ENCODE results near the gene ZNF208.
"Not testable (repeated sequence)": the region's sequence is repeated elsewhere in the genome, so short reads cannot be mapped to it uniquely, and the experiment has no call there.

Gene ZNF208
- total RNA-seq: 9.0 to 27.8 (median 17.1) reads per million in 4 donors

GRCh38 chr19:22010437-22011143 lies at the start of gene ZNF208:
Gene ZNF208 (minus strand): TSS chr19:22010943. CDS start chr19:22010794, 149 bp downstream.
- peak; percentile 5 to 32 (median 23) for DNase-seq

GRCh38 chr19:22052644-22053013 lies 41.9 kb upstream of the ZNF208 start:
- DNase-seq: peak in 2 of 5 donors; percentile 9 to 13

DNA sequence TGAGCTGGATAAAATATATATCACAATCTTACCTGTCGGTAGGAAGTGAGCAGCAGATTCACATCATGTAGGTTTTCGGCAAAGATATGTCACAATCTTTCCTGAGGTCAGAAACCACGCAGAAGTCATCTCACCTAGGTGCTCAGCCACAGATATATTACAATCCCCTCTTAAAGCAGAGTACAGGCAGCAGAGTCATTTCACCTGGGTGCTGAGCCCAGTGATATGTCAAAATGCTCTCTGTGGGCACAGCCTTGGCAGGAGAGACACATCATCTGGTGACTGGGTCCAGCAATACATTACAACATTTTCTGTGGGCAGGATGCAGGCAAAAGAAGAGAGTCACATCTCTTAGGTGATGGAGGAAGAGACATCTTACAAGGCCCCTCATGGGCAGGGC lies 30.4 kb upstream of the ZNF208 start:
- not testable (repeated sequence) for DNase-seq

DNA sequence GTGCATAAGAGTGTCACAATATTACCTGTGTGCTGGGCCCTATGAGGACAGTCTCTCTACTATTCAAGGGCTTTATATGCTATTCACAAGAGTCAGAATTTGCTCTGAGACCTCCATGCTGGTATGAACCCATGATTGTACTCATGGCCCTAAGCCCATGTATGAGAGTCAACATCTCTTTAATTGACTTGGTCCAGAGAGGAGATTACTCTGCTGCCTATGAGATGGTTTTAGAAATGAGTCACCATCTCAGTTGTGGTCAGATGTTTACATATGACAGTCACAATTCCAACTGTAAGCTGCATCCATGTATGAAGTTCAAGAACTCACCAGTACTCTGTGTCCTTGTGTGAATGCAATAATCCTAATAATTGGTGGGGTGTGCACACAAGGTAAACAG lies 19.9 kb upstream of the ZNF208 start:
- no peak for DNase-seq

DNA sequence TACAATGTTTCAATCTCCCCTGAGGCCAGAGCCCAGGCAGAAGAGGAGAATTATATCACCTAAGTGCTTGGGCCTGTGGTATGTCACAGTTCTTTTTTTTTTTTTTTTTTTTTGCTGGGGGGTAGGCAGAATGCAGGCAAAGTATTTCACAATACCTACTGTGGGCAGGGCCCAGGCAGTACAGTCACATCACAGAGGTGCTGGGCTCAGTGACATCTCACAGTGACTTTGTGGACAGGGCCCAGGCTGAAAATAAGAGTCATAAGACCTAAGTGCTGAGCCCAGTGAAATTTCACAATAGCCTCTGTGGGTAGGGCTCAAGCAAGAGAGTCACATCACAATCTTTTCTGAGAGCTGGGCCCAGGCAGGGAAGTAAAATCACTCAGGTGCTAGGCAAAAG lies 15.9 kb upstream of the ZNF208 start:
- no peak for DNase-seq

- DNase-seq: not testable (repeated sequence)
These were observed 14.8 kb upstream of the ZNF208 start for GRCh38 chr19:22025539-22025938.

DNA sequence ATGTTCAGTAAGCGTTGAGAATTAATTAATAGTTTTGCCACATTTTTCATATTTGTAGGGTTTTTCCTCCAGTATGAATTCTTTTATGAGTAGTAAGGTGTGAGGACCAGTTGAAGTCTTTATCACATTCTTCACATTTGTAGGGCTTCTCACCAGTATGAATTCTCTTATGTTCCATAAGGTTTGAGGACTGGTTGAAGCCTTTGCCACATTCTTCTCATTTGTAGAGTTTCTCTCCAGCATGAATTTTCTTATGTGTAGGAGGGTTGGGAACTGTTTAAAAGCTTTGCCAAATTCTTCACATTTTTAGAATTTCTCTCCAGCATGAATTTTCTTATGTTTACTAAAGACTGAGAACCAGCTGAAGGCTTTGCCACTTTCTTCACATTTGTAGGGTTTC lies 40.3 kb downstream of the ZNF208 start:
- DNase-seq: no peak

GRCh38 chr19:21947775-21948174 lies 63.0 kb downstream of the ZNF208 start:
- no peak for DNase-seq

- DNase-seq: no peak
These were observed 70.1 kb downstream of the ZNF208 start for GRCh38 chr19:21940684-21941083.

- no peak for DNase-seq
These were observed 76.2 kb downstream of the ZNF208 start for GRCh38 chr19:21934593-21934992.

GRCh38 chr19:21934131-21934530 lies 76.6 kb downstream of the ZNF208 start:
- no peak for DNase-seq

DNA sequence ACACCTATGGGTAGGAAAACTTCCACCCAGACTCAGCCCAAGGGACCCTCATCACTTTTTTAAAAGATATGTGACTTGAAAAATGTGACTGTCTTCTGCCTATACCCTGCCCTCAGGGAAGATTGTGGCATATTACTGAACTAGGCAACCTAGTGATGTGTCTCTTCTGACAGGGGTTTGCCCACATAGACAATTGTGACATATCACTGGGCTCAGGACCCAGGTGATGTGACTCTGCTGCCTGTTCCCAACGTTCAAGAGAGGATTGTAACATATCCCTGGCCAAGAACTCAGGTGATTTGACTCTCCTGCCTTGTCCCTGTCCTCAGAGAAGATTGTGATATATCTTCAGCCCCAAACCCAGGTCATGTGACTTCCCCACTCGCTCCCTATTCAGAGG lies 88.5 kb downstream of the ZNF208 start:
- DNase-seq: no peak

DNA sequence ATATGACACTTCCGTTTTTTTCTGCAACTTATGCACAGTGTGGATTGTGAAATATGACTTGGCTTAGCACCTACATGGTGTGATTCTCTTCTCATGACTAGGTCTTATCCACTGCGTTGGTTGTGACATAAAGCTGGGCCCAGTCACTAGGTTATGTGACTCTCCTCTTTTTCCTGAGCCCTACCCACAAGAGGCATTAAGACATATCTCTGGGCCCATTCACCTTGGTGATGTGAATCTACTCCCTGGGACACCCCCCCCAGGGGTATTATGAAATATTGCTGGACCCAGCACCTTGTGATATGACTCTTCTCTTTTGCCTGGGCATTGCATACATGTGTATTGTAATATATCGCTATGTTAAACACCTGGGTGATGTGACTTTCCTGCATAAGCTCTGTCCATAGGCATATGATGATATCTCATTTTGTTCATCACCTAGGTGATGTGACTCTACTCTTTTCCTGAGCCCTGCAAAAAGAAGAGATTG lies 89.0 kb downstream of the ZNF208 start:
- no peak for DNase-seq

GRCh38 chr19:21915411-21915810 lies 95.3 kb downstream of the ZNF208 start:
- DNase-seq: no peak

DNA sequence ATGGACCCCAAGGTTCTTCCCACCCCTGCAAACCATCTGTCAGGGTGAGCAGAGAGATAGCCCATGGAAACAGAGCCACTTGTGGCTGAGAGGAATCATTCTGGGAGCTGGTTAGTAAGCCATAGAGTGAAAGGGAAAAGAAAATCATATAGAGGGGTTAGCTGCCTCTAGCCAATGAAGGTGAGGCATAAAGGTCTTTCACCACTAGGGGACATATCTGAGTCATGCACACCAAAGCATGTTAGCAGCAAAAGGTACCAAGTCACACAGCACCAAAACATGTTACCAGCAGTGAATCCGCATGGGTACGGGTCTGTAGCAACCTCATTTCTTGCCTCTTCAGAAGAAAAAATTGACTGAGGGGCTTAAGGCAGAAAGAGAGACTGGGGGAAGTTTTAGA lies 98.1 kb downstream of the ZNF208 start:
- no peak for DNase-seq

GRCh38 chr19:21910318-21910717 lies 100.4 kb downstream of the ZNF208 start:
- no peak for DNase-seq

DNA sequence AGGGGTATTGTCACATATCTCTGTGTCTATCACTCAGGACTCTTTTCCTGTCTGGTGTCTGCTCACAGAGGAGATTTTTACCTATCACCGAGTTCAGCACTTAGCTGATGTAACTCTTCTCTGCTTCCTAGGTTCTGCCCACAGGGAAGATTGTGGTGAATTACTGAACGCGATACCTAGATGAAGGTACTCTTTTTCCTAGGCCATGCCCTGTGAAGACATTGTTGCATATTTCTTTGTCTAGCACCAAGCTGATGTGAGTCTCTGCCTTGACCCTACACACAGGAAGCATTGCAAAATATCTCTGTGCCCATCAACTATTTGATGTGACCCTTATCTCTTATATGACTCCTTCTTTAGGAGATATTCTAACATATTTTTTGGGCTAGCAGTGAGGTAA lies 102.7 kb downstream of the ZNF208 start:
- no peak for DNase-seq

GRCh38 chr19:21907516-21907915 lies 103.2 kb downstream of the ZNF208 start:
- no peak for DNase-seq

DNA sequence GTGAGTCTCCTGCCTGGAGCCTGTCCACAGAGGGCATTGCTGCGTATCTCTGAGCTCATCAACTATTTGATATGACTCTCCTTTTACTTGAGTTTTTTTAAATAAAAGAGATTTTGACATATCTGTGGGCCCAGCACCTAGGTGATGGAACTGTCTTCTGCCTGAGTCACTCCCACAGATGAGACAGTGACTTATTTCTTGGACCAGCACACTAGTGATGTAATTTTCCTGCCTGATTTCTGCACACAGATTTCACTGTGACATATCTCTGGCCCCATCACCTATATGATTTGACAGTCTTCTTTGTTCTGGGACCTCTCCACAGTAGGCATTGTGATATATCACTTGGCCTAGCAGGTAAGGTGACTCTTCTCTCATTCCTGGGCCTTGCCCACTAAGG lies 108.2 kb downstream of the ZNF208 start:
- no peak for DNase-seq

DNA sequence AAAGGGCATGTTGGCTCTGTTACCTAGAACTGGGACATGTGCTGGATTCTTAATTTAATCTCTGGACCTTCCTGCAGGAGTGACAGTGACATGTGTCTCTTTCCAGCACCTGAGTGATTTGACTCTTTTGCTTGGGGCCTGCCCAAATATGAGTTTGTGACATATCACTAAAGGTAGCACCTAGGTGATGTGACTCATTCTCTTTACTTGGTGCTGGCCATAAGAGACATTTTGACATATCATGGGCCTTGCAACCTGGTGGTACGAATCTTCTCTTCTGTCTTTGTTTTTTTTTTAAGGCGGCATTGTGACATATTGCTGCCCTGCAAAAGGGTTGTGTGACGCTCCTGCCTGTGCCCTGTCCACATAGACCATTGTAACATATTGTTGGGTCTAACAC lies 108.9 kb downstream of the ZNF208 start:
- DNase-seq: no peak

DNA sequence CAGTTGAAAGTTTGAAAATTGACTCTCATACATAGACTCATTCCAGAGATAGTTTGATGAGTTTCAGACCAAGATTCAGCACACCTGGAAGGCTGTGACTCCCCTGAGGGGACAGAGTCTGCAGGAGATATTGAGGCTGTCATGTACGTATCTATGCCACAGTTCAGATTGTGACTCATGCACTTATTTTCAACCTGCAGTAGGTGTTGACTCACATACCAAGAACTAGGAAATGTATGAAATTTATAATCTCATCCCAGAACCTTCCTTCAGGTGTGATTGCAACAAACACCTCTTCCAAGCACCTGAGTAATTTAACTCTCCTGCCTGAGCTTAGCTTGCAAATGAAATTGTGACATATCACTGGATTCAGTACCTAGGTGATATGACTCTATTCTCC lies 110.3 kb downstream of the ZNF208 start:
- no peak for DNase-seq

DNA sequence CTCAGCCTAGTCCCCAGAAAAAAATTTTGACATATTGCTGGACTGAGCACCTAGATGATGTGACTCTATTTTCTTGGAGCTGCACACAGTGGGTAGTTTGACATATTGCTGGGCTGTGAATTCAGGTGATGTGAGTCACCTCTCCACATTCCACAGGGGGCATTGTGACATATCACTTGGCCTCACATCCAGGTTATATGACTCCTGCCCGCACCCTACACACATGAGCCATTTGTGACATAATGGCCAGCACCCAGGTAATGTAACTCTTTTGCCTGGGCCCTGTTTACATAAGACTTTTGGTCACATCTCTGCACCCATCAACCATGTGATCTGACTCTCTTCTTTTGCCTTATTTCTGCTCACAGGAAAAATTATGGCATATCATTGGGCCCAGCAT lies 119.7 kb downstream of the ZNF208 start:
- no peak for DNase-seq

DNA sequence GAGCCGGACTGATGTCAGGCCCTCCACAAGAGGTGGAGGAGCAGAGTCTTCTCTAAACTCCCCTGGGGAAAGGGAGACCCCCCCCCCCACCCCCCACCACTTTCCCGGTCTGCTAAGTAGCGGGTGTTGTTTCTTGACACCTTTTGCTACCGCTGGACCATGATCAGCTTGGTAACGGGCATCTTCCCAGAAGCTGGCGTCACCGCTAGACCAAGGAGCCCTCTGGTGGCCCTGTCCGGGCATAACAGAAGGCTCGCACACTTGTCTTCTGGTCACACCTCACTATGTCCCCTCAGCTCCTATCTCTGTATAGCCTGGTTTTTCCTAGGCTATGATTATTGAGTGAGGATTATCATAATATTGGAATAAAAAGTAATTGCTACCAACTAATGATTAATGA lies 120.7 kb downstream of the ZNF208 start:
- DNase-seq: peak in 1 of 5 donors; percentile 6

DNA sequence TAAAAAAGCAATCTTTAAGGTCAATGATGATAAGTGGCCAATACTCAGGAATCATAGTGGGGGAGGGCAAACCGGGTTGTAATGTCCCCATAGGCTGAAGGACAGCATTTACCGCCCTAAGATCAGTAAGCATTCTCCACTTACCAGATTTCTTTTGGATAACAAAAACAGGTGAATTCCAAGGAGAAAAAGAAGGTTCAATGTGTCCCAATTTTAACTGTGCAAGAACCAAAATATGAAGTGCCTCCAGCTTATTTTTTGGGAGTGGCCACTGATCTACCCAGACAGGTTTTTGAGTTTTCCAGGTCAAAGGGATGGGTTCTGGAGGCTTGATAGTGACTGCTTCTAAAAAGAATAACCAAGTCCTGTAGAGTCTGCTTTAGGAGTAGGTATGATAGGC lies 125.2 kb downstream of the ZNF208 start:
- DNase-seq: not testable (repeated sequence)

DNA sequence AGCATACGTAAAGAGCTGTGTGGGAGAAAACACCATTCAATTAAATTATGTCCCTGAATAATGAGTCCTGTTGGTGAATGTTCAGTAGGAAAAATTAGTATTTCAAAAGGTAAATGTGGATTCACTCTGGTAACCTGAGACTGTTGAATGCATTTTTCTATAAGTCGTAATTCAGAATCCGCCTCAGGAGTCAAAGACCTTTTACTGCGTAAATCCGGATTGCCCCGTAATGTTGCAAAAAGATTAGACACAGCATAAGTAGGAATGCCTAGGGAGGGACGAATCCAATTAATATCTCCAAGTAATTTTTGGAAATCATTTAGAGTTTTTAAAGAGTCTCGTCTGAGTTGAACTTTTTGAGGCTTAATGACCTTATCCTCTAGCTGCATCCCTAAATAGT lies 126.0 kb downstream of the ZNF208 start:
- not testable (repeated sequence) for DNase-seq

Data from T-helper 1 cell (primary cell).